GM23338 (cell line): ENCODE data around the gene TTC39B. TPM values are rescaled to one million over a fixed set of nuclear protein-coding genes. Genes with fewer than 3 reads are reported as not detected.

ENCODE experiments used
- ATAC-seq: fragments of 200-7000 bp; cut with Tn5 transposase; 3 replicates; pipeline ENCODE4 v1.9.1; 2020
- DNase-seq: peaks from one replicate; pipeline ENCODE4 v3.0.0-alpha.2; 2015; ENCODE audit warnings: low spot score
- H2AFZ ChIP-seq: fragments of 200-600 bp; sonication (generic); 2 replicates; pipeline ENCODE4 v1.8.0; 2016; ENCODE audit warnings: antibody characterized with exemption, mild to moderate bottlenecking, moderate library complexity
- H3F3A ChIP-seq: fragments of 200-600 bp; sonication (generic); replicated peaks from 2 replicates; pipeline ENCODE4 v1.8.0; 2017; ENCODE audit warnings: antibody characterized with exemption, mixed run types, low read depth
- H3K27ac ChIP-seq: fragments of 200-600 bp; sonication (generic); 2 replicates; pipeline ENCODE4 v1.6.1; 2016; ENCODE audit warnings: low read depth
- H3K27me3 ChIP-seq: fragments of 200-600 bp; sonication (generic); 2 replicates; pipeline ENCODE4 v1.8.0; 2016; ENCODE audit warnings: mild to moderate bottlenecking, mixed run types, moderate library complexity; ENCODE audit not compliant: insufficient read depth
- H3K36me3 ChIP-seq: fragments of 200-600 bp; sonication (generic); 2 replicates; pipeline ENCODE4 v1.8.0; 2016; ENCODE audit warnings: mild to moderate bottlenecking; ENCODE audit not compliant: insufficient read depth
- H3K4me1 ChIP-seq: fragments of 200-600 bp; sonication (generic); 2 replicates; pipeline ENCODE4 v1.8.0; 2016; ENCODE audit warnings: mild to moderate bottlenecking, moderate library complexity; ENCODE audit not compliant: insufficient read depth
- H3K4me2 ChIP-seq: fragments of 200-600 bp; sonication (generic); 2 replicates; pipeline ENCODE4 v1.7.1; 2017; ENCODE audit warnings: mixed run types
- H3K4me3 ChIP-seq: fragments of 200-600 bp; sonication (generic); 2 replicates; pipeline ENCODE4 v1.6.1; 2016; ENCODE audit warnings: mixed run types
- H3K79me2 ChIP-seq: fragments of 200-600 bp; sonication (generic); replicated peaks from 2 replicates; pipeline ENCODE4 v1.8.0; 2017; ENCODE audit warnings: mild to moderate bottlenecking; ENCODE audit not compliant: insufficient read depth
- H3K9me2 ChIP-seq: fragments of 200-600 bp; sonication (generic); 2 replicates; pipeline ENCODE4 v1.8.0; 2017; ENCODE audit not compliant: insufficient read depth
- H4K20me1 ChIP-seq: fragments of 200-600 bp; sonication (generic); replicated peaks from 2 replicates; pipeline ENCODE4 v1.8.0; 2017; ENCODE audit warnings: mild to moderate bottlenecking; ENCODE audit not compliant: insufficient read depth
- H3K27ac Mint-ChIP-seq: 2 replicates; pipeline ENCODE4 v1.8.0; 2020; ENCODE audit warnings: inconsistent platforms, mild to moderate bottlenecking, moderate library complexity, mixed read lengths
- H3K27me3 Mint-ChIP-seq: 3 replicates; pipeline ENCODE4 v1.8.0; 2022; ENCODE audit warnings: low read depth, mild to moderate bottlenecking, moderate library complexity, mixed read lengths, inconsistent platforms; ENCODE audit not compliant: insufficient read depth, poor library complexity
- H3K36me3 Mint-ChIP-seq: 3 replicates; pipeline ENCODE4 v1.8.0; 2021; ENCODE audit warnings: low read depth, mild to moderate bottlenecking, inconsistent platforms, moderate library complexity, mixed read lengths
- H3K4me1 Mint-ChIP-seq: 3 replicates; pipeline ENCODE4 v1.8.0; 2020; ENCODE audit warnings: mild to moderate bottlenecking, inconsistent platforms, mixed read lengths
- H3K4me3 Mint-ChIP-seq: 3 replicates; pipeline ENCODE4 v1.8.0; 2021; ENCODE audit warnings: moderate library complexity, mild to moderate bottlenecking, inconsistent platforms, mixed read lengths
- H3K9me3 Mint-ChIP-seq: 3 replicates; pipeline ENCODE4 v1.8.0; 2020; ENCODE audit warnings: moderate library complexity, mild to moderate bottlenecking, inconsistent platforms, mixed read lengths
- EZH2 ChIP-seq: fragments of 200-600 bp; sonication (generic); IDR thresholded peaks from one replicate; pipeline ENCODE4 v1.8.0; 2017; ENCODE audit warnings: antibody characterized with exemption, mild to moderate bottlenecking, low read depth; ENCODE audit not compliant: unreplicated experiment
- NANOG ChIP-seq: IDR thresholded peaks from 2 replicates; pipeline ENCODE4 v1.6.1; 2016; ENCODE audit warnings: antibody characterized with exemption, borderline replicate concordance
- REST ChIP-seq: IDR thresholded peaks from one replicate; pipeline ENCODE4 v1.6.1; 2018; ENCODE audit warnings: antibody characterized with exemption; ENCODE audit not compliant: unreplicated experiment
- STAT1 ChIP-seq: IDR thresholded peaks from one replicate; pipeline ENCODE4 v1.6.1; 2016; ENCODE audit warnings: antibody characterized with exemption; ENCODE audit not compliant: unreplicated experiment
- ZNF331 ChIP-seq: fragments of 250-450 bp; sonication (Bioruptor Pico); IDR thresholded peaks from 2 replicates; pipeline ENCODE4 v1.5.0; 2020; ENCODE audit warnings: low read depth, mild to moderate bottlenecking, moderate library complexity
- ZNF462 ChIP-seq: fragments of 250-450 bp; sonication (Bioruptor Pico); IDR thresholded peaks from 2 replicates; pipeline ENCODE4 v1.5.0; 2020; ENCODE audit warnings: mild to moderate bottlenecking, moderate library complexity
- polyA plus RNA-seq: library from polyadenylated mRNA; unstranded; fragments of >200 nt; fragmentation: Nextera tagmentation; extraction: Ambion mirVana; gene quantifications from 2 replicates; pipeline ENCODE4 v1.2.1, GENCODE V29; 2016
- total RNA-seq: library from RNA; depleted of rRNA; stranded (reverse); fragments of >200 nt; shearing (Covaris generic); gene quantifications from 2 replicates; pipeline ENCODE4 v1.2.3, GENCODE V29; 2014
- TF ChIP-seq, protein P1 (sequence below), 2 experiments: fragments of 200-600 bp in 1 of 2; sonication (generic) in 1 of 2; conservative IDR thresholded peaks; 2 replicates each; pipeline versions ENCODE4 v1.5.1 to v1.6.1; 2016 to 2017; ENCODE audit warnings: antibody characterized with exemption in 2 of 2, low read depth in 2 of 2, mild to moderate bottlenecking in 2 of 2, moderate library complexity in 1 of 2

TTC39B gene
- total and polyA plus RNA-seq, 2 experiments from 2014 or later: 2.8 to 11.1 TPM

GRCh38 chr9:15293084-15293483 is 13.9 kb downstream of the TTC39B start (continued):
- no peak for TF ChIP-seq REST

DNA sequence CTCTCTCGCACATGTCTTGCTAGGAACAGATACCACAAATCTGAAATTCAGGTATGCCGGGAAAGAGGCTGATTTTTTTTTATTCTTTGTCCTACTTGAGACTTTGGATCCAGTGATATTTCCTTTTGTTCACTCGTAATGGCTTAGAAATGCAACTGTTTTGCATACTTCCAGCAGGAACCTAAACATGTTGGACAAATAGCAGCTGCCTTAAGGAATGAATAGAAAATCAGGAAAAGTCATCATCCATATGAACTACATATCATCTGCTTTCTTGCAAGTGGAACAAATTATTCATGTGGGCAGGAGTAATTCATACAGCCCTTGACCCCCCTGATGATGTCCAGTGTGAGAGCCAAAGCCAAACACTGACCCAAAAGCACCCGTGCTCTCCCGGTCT is 17.4 kb downstream of the TTC39B start:
- H3K79me2 ChIP-seq: peaks cover 13% of the 10 kb centered on the region; the same call in 1 of the 2 replicates
- H3K27ac ChIP-seq: no peak overlapping the region
- H2AFZ ChIP-seq: no peak overlapping the region
- peak overlapping the region; percentile 23; the same call in 1 of the 2 replicates for H3K4me2 ChIP-seq
- Mint-ChIP-seq H3K4me1 (peaks cover 25% of the 10 kb centered on the region), H3K36me3 (peaks cover 24% of the 10 kb centered on the region), H3K9me3 (peaks cover 13% of the 10 kb centered on the region), H3K27ac (peak overlapping the region; percentile 37; the same call in 1 of the 2 replicates), H3K27me3 (no peaks in the 10 kb centered on the region), H3K4me3 (no peak overlapping the region)
- H3K4me3 ChIP-seq: no peak overlapping the region
- H4K20me1 ChIP-seq: no peaks in the 10 kb centered on the region
- H3K36me3 ChIP-seq: no peaks in the 10 kb centered on the region
- ATAC-seq (no peak), DNase-seq (no peak)
- H3K9me2 ChIP-seq: no peaks in the 10 kb centered on the region
- H3K4me1 ChIP-seq: peaks cover 29% of the 10 kb centered on the region
- no peaks in the 10 kb centered on the region for H3F3A ChIP-seq
- no peaks in the 10 kb centered on the region for H3K27me3 ChIP-seq
- no peak for TF ChIP-seq STAT1
- TF ChIP-seq ZNF331 (CRISPR knock-in tag): no peak
- TF ChIP-seq NANOG: no peak
- TF ChIP-seq, protein P1, sequence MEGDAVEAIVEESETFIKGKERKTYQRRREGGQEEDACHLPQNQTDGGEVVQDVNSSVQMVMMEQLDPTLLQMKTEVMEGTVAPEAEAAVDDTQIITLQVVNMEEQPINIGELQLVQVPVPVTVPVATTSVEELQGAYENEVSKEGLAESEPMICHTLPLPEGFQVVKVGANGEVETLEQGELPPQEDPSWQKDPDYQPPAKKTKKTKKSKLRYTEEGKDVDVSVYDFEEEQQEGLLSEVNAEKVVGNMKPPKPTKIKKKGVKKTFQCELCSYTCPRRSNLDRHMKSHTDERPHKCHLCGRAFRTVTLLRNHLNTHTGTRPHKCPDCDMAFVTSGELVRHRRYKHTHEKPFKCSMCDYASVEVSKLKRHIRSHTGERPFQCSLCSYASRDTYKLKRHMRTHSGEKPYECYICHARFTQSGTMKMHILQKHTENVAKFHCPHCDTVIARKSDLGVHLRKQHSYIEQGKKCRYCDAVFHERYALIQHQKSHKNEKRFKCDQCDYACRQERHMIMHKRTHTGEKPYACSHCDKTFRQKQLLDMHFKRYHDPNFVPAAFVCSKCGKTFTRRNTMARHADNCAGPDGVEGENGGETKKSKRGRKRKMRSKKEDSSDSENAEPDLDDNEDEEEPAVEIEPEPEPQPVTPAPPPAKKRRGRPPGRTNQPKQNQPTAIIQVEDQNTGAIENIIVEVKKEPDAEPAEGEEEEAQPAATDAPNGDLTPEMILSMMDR (conservative IDR thresholded peaks at IDR 0.05; ENCODE audit: low read depth in 2 of 2): no peak

DNA sequence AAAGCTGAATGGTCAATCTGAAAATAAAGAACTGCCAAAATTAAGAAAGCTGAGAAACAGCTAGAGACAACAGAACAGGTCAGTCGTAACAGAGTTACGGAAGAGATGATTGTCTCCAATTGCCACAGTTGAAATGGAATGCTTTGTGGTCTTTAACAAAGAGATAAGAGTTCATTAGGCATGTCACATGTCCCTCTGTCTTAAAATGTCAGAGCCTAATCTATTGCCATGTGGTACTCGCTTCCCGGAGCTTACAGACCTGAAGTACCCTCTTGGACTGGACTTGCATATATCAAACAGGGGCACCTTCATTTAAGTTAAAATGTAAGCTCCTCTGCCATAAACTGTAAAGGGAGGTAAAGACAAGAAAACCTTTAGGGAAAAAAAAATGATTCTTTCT is 19.7 kb downstream of the TTC39B start:
- H4K20me1 ChIP-seq: no peaks in the 10 kb centered on the region
- H3K4me2 ChIP-seq: no peak overlapping the region
- H3K79me2 ChIP-seq: peaks cover 31% of the 10 kb centered on the region
- H3K27ac ChIP-seq: no peak overlapping the region
- no peak overlapping the region for H2AFZ ChIP-seq
- no peaks in the 10 kb centered on the region for H3F3A ChIP-seq
- ATAC-seq: no peak
- H3K4me3 Mint-ChIP-seq: no peak overlapping the region
- H3K4me1 Mint-ChIP-seq: peaks cover 21% of the 10 kb centered on the region
- H3K27me3 Mint-ChIP-seq: no peaks in the 10 kb centered on the region
- H3K4me3 ChIP-seq: no peak overlapping the region
- DNase-seq: no peak
- H3K9me2 ChIP-seq: no peaks in the 10 kb centered on the region
- H3K4me1 ChIP-seq: peaks cover 26% of the 10 kb centered on the region
- H3K36me3 Mint-ChIP-seq: peaks cover 24% of the 10 kb centered on the region
- peaks cover 13% of the 10 kb centered on the region for H3K9me3 Mint-ChIP-seq
- H3K27me3 ChIP-seq: no peaks in the 10 kb centered on the region
- no peaks in the 10 kb centered on the region for H3K36me3 ChIP-seq
- H3K27ac Mint-ChIP-seq: no peak overlapping the region
- TF ChIP-seq STAT1 (no peak), ZNF462 (CRISPR knock-in tag) (no peak), EZH2 (no peak)
